HG02588 (cell line): ENCODE results near the gene GRID1.

ENCODE experiments used
- ATAC-seq: cut with Tn5 transposase; IDR thresholded peaks from one replicate; pipeline ENCODE4 v1.9.1; 2021; ENCODE audit warnings: mild to moderate bottlenecking, moderate library complexity; ENCODE audit not compliant: unreplicated experiment

The GRID1 gene

GRCh38 chr10:85791818-85792532 lies 574.6 kb downstream of the GRID1 start:
- ATAC-seq: no peak

GRCh38 chr10:85789982-85790789 lies 576.4 kb downstream of the GRID1 start:
- no peak for ATAC-seq

GRCh38 chr10:85789125-85789524 lies 577.5 kb downstream of the GRID1 start:
- ATAC-seq: no peak

- no peak for ATAC-seq
These were observed 578.0 kb downstream of the GRID1 start for GRCh38 chr10:85788570-85788969.

GRCh38 chr10:85787881-85788280 lies 578.7 kb downstream of the GRID1 start:
- ATAC-seq: no peak

GRCh38 chr10:85787393-85787792 lies 579.2 kb downstream of the GRID1 start:
- no peak for ATAC-seq

- no peak for ATAC-seq
These were observed 580.1 kb downstream of the GRID1 start for GRCh38 chr10:85786401-85786899.

- no peak for ATAC-seq
These were observed 581.8 kb downstream of the GRID1 start for GRCh38 chr10:85784792-85785191.

GRCh38 chr10:85781404-85781803 lies 585.2 kb downstream of the GRID1 start:
- no peak for ATAC-seq

- ATAC-seq: no peak
These were observed 588.5 kb downstream of the GRID1 start for GRCh38 chr10:85778074-85778473.

- ATAC-seq: no peak
These were observed 598.7 kb downstream of the GRID1 start for GRCh38 chr10:85767891-85768290.

GRCh38 chr10:85764108-85764507 lies 602.5 kb downstream of the GRID1 start:
- no peak for ATAC-seq

GRCh38 chr10:85761906-85762445 lies 604.6 kb downstream of the GRID1 start:
- no peak for ATAC-seq

- peak; percentile 93 for ATAC-seq
These were observed 624.8 kb downstream of the GRID1 start for GRCh38 chr10:85741626-85742300.

GRCh38 chr10:85735997-85736396 lies 630.6 kb downstream of the GRID1 start:
- no peak for ATAC-seq

- ATAC-seq: no peak
These were observed 631.8 kb downstream of the GRID1 start for GRCh38 chr10:85734791-85735190.

- no peak for ATAC-seq
These were observed 642.4 kb downstream of the GRID1 start for GRCh38 chr10:85724215-85724614.

GRCh38 chr10:85720931-85721590 lies 645.5 kb downstream of the GRID1 start:
- no peak for ATAC-seq

- no peak for ATAC-seq
These were observed 647.2 kb downstream of the GRID1 start for GRCh38 chr10:85719408-85719807.

GRCh38 chr10:85713885-85714284 lies 652.7 kb downstream of the GRID1 start:
- no peak for ATAC-seq

GRCh38 chr10:85702768-85703167 lies 663.8 kb downstream of the GRID1 start:
- ATAC-seq: no peak
